Peyer's patch (tissue), 4 donors: ENCODE data around the gene USH1G. TPM values are rescaled to one million over a fixed set of nuclear protein-coding genes. Genes with fewer than 3 reads are reported as not detected.
A peak's percentile ranks its signal among the peaks of the same experiment; 100 is the strongest.
"Not testable (repeated sequence)": the region's sequence is repeated elsewhere in the genome, so short reads cannot be mapped to it uniquely, and the experiment has no call there.

Experiments used
- DNase-seq, 3 donors: peaks; one replicate each; pipeline ENCODE4 v3.0.0-alpha.2; 2017 to 2019
- H3K27ac ChIP-seq, 4 donors: fragments of 200-600 bp; sonication (generic); one replicate each; pipeline ENCODE4 v1.5.1; 2016 to 2019
- H3K27me3 ChIP-seq, 2 donors: fragments of 200-600 bp; sonication (generic); one replicate each; pipeline ENCODE4 v1.5.1; 2019
- H3K36me3 ChIP-seq, 3 donors: fragments of 200-600 bp; sonication (generic); one replicate each; pipeline ENCODE4 v1.5.1; 2016 to 2019
- H3K4me1 ChIP-seq, 4 donors: fragments of 200-600 bp; sonication (generic); one replicate each; pipeline ENCODE4 v1.5.1; 2016 to 2019
- H3K4me3 ChIP-seq, 4 donors: fragments of 200-600 bp; sonication (generic); 1 replicate in 3 of 4; 2 replicates in 1 of 4; pipeline ENCODE4 v1.5.1; 2016 to 2019; ENCODE audit warnings: mild to moderate bottlenecking in 1 of 4
- H3K9me3 ChIP-seq, 4 donors: fragments of 200-600 bp; sonication (generic); one replicate each; pipeline ENCODE4 v1.5.1; 2016 to 2019; ENCODE audit warnings: mild to moderate bottlenecking in 1 of 4
- POLR2A ChIP-seq, 2 donors: fragments of 450-650 bp; IDR thresholded peaks; one replicate each; pipeline ENCODE4 v1.5.1; 2017; ENCODE audit warnings: antibody characterized with exemption in 2 of 2, mild to moderate bottlenecking in 2 of 2, moderate library complexity in 2 of 2
- total RNA-seq, 4 donors: library from RNA; depleted of rRNA; stranded (reverse); fragments of >200 nt; gene quantifications; one replicate each; pipeline ENCODE4 v1.1.0, GENCODE V29; 2016
- TF ChIP-seq, protein P1 (sequence below), 6 experiments: fragments of 450-650 bp in 4 of 6; fragments of 200-600 bp in 2 of 6; sonication (generic) in 1 of 6; IDR thresholded peaks; one replicate each; pipeline ENCODE4 v1.5.1; 2017 to 2019; ENCODE audit warnings: antibody characterized with exemption in 6 of 6, mild to moderate bottlenecking in 3 of 6, moderate library complexity in 1 of 6

USH1G gene
- total RNA-seq, 4 donors from 2014 or later = 1.6 to 3.7 (median 2.3) TPM; not detected in 1

DNA sequence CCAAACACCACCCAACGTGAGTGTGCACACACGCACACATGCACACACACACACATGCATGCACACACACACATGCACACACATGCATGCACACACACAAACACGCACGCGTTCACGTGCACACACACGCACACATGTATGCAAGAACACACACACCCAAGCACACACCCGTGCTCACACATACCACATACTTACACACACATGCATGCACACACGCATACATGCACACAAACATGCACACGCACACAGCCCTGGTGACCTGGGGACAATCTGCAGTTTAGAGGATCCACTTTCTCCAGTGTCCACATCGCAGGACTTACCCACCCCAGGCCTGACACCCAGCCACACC lies 6.2 kb downstream of the USH1G start:
- H3K9me3 ChIP-seq = no peaks in the 10 kb centered on the region

DNA sequence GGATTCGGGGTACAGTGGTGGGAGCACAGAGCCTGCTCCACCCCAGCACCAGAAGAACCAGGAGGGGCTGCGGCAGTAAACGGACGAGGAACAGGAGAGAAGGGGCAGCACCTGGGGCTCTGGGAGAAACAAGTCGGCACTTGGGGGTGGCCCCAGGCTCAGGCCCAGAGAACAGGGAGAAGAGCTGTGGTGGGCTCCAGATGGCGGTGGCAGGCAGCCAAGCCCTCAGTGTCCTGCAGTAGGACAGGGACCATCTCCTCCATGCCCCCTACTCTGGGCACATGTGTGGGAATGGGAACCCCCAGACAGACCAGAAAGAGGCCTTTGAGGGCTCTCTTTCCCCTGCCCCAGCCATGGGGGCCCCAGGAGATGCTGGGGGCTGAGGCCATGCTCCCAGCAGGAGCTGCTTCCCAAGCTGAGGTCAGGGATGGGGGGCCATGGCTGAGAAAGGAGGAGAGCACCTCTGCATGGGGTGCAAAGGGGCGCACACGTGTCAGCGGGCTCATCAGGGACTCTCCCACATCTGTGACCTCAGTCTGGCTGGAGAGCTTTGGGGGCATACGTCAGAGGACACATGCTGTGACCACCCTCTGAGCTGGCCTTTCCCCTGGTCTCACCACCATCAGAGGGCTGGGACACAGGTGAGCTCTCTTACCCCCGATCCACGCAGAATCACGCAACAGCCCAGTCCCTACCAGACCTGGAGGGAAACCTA lies 6.8 kb downstream of the USH1G start:
- H3K27ac ChIP-seq = no peak overlapping the region
- no peaks in the 10 kb centered on the region for H3K36me3 ChIP-seq
- no peak for TF ChIP-seq POLR2A (IDR thresholded peaks at IDR 0.05)
- TF ChIP-seq, protein P1, sequence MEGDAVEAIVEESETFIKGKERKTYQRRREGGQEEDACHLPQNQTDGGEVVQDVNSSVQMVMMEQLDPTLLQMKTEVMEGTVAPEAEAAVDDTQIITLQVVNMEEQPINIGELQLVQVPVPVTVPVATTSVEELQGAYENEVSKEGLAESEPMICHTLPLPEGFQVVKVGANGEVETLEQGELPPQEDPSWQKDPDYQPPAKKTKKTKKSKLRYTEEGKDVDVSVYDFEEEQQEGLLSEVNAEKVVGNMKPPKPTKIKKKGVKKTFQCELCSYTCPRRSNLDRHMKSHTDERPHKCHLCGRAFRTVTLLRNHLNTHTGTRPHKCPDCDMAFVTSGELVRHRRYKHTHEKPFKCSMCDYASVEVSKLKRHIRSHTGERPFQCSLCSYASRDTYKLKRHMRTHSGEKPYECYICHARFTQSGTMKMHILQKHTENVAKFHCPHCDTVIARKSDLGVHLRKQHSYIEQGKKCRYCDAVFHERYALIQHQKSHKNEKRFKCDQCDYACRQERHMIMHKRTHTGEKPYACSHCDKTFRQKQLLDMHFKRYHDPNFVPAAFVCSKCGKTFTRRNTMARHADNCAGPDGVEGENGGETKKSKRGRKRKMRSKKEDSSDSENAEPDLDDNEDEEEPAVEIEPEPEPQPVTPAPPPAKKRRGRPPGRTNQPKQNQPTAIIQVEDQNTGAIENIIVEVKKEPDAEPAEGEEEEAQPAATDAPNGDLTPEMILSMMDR (IDR thresholded peaks at IDR 0.05) = no peak
- H3K27me3 ChIP-seq = no peaks in the 10 kb centered on the region
- H3K9me3 ChIP-seq = no peaks in the 10 kb centered on the region
- DNase-seq = no peak
- H3K4me3 ChIP-seq = no peak overlapping the region
- H3K4me1 ChIP-seq = no peaks in the 10 kb centered on the region

More for the DNA sequence above, 6.2 kb downstream of the USH1G start:
- Histone ChIP-seq H3K27me3 (no peaks in the 10 kb centered on the region), H3K4me3 (no peak overlapping the region), H3K27ac (no peak overlapping the region), H3K4me1 (no peaks in the 10 kb centered on the region), H3K36me3 (no peaks in the 10 kb centered on the region)
- TF ChIP-seq, protein P1 (IDR thresholded peaks at IDR 0.05) = no peak
- no peak for TF ChIP-seq POLR2A (IDR thresholded peaks at IDR 0.05)
- no peak for DNase-seq

DNA sequence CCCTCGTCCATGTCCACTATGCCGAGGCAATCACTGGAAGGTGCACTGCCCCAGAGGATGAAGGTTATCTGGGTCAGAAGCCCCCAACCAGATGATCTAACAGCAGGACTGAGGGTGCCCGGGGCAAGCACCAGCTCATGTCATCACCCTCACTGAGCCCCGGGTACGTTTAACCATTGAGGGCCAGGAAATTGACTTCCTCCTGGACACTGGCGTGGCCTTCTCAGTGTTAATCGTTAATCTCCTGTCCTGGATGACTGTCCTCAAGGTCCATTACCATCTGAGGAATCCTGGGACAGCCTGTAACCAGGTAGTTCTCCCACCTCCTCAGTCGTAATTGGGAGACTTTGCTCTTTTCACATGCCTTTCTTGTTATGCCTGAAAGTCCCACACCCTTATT lies 11.6 kb downstream of the USH1G start:
- H3K27ac ChIP-seq = peak overlapping the region in 2 of 4 donors; percentile 42 to 68
- not testable (repeated sequence) for DNase-seq, H3K9me3 ChIP-seq, H3K27me3 ChIP-seq, H3K4me3 ChIP-seq, H3K36me3 ChIP-seq, H3K4me1 ChIP-seq

DNA sequence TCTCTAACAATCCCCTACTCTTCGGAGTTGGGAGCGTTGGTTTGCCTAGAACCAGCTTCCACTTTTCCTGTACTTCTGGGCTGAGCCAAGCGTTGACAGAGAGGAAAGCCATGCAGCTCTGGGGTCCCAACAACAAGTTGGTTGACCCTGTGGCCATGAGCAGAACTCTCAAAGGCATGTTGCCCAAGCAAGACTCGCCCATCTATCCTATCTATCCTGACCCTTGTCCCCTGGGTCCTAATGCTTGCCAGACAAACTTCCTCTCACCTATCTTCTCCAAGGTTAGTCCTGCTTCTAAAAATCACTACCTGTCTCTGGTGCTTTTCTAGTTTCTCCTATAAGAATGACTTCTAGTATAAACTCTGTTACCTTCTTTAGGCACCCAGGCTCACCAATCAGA lies 14.0 kb downstream of the USH1G start:
- H3K4me3 ChIP-seq, H3K36me3 ChIP-seq, H3K4me1 ChIP-seq: not testable (repeated sequence)

DNA sequence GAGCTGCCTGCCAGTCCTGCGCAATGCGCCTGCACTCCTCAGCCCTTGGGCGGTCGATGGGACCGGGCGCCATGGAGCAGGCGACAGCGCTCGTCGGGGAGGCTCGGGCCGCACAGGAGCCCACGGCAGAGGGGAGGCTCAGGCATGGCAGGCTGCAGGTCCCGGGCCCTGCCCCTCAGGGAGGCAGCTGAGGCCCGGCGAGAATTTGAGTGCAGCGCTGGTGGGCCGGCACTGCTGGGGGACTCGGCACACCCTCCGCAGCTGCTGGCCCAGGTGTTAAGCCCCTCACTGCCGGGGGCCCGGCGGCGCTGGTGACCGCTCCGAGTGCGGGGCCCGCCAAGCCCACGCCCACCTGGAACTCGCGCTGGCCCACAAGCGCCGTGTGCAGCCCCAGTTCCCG lies 16.0 kb downstream of the USH1G start:
- DNase-seq = no peak
- H3K27ac ChIP-seq = no peak overlapping the region
- H3K4me3 ChIP-seq = no peak overlapping the region
- no peaks in the 10 kb centered on the region for H3K36me3 ChIP-seq
- TF ChIP-seq, protein P1 (IDR thresholded peaks at IDR 0.05) = no peak
- TF ChIP-seq POLR2A (IDR thresholded peaks at IDR 0.05) = no peak
- H3K9me3 ChIP-seq = no peaks in the 10 kb centered on the region
- H3K4me1 ChIP-seq = no peaks in the 10 kb centered on the region
- H3K27me3 ChIP-seq = no peaks in the 10 kb centered on the region

More for the DNA sequence above, 14.0 kb downstream of the USH1G start:
- not testable (repeated sequence) for DNase-seq, H3K9me3 ChIP-seq, H3K27ac ChIP-seq, H3K27me3 ChIP-seq

DNA sequence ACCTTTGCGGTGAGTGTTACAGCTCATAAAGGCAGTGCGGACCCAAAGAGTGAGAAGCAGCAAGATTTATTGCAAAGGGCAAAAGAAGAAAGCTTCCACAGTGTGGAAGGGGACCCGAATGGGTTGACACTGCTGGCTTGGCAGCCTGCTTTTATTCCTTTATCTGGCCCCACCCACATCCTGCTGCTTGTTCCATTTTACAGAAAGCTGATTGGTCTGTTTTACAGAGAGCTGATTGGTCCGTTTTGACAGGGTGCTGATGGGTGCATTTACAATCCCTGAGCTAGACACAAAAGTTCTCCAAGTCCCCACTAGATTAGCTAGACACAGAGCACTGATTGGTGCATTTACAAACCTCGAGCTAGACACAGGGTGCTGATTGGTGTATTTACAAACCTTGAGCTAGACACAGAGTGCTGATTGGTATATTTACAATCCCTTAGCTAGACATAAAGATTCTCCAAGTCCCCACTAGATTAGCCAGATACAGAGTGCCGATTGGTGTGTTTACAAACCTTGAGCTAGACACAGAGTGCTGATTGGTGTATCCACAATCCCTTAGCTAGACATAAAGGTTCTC lies 16.8 kb downstream of the USH1G start:
- not testable (repeated sequence) for DNase-seq, H3K4me3 ChIP-seq, H3K27me3 ChIP-seq, H3K27ac ChIP-seq, H3K36me3 ChIP-seq, H3K9me3 ChIP-seq, H3K4me1 ChIP-seq

DNA sequence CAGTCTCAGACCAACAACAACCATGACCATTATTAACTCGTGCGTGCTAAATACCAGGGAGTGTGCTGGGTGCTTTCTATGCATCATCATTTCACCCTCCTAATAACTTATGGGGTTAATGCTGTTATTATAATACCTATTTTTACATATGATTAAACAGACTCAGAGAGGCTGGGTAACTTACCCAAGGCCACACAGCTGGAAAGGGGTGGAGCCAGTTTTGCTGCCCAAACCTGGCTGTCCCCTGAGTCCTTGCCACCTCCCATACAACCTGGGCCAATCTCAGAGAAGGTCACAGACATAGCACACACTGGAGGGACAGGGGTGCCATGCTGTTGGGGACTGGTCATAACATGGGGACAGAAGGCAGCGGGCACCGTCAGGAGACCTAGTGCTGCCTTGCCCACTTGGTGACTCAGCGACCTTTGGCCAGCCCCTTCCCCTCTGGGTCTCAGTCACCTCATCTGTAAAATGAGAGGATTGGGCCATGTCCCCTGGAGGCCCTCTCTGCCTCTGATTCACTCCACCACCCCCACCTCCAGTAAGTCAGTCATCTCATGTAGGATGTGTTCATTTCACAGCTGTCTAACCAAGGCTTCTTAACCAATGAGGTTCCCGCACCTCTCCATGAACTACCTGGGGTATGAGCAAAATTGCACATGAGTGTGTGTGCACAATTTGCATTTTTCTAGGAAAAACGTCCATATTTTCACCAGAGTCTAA lies 18.2 kb downstream of the USH1G start:
- no peak for DNase-seq
- TF ChIP-seq, protein P1 (IDR thresholded peaks at IDR 0.05) = no peak
- TF ChIP-seq POLR2A (IDR thresholded peaks at IDR 0.05) = no peak
- H3K36me3 ChIP-seq = no peaks in the 10 kb centered on the region
- H3K4me1 ChIP-seq = no peaks in the 10 kb centered on the region
- no peak overlapping the region for H3K4me3 ChIP-seq
- no peaks in the 10 kb centered on the region for H3K9me3 ChIP-seq
- H3K27me3 ChIP-seq = no peaks in the 10 kb centered on the region
- H3K27ac ChIP-seq = no peak overlapping the region
